K562 (cell line): ENCODE measurements around the gene JMY. TPM values are rescaled to one million over a fixed set of nuclear protein-coding genes. Genes with fewer than 3 reads are reported as not detected.

ENCODE experiments used
- CTBP1 ChIP-seq: fragments of 450-650 bp; IDR thresholded peaks from 2 replicates; pipeline ENCODE4 v1.6.1; 2016; ENCODE audit warnings: borderline replicate concordance
- HMG20B ChIP-seq: fragments of 250-450 bp; sonication (Bioruptor Pico); IDR thresholded peaks from 2 replicates; pipeline ENCODE4 v1.5.0; 2021; ENCODE audit warnings: mild to moderate bottlenecking
- MGA ChIP-seq: fragments of 450-650 bp; IDR thresholded peaks from 2 replicates; pipeline ENCODE4 v1.6.1; 2016; ENCODE audit warnings: mild to moderate bottlenecking, moderate library complexity
- NUFIP1 ChIP-seq: fragments of 450-650 bp; IDR thresholded peaks from 2 replicates; pipeline ENCODE4 v1.6.1; 2018; ENCODE audit not compliant: partially characterized antibody
- PRPF4 ChIP-seq: fragments of 200-400 bp; formaldehyde crosslinking; IDR thresholded peaks from one replicate; pipeline ENCODE4 v1.6.1; 2017; ENCODE audit warnings: low read length, low read depth, mild to moderate bottlenecking; ENCODE audit not compliant: insufficient read depth, poor library complexity, severe bottlenecking
- SIN3A ChIP-seq, 2 experiments: fragments of 150-350 bp in 1 of 2; IDR thresholded peaks; 2 replicates each; pipeline ENCODE4 v1.6.1; 2011 to 2016; ENCODE audit warnings: borderline replicate concordance in 2 of 2, low read depth in 2 of 2, low read length in 2 of 2, mild to moderate bottlenecking in 2 of 2, moderate library complexity in 2 of 2; ENCODE audit not compliant: control insufficient read depth in 1 of 2
- SPI1 ChIP-seq: IDR thresholded peaks from 2 replicates; pipeline ENCODE4 v1.6.1; 2011; ENCODE audit warnings: low read depth, low read length, control low read depth, borderline replicate concordance
- TCFL5 ChIP-seq: fragments of 250-450 bp; sonication (Bioruptor Pico); conservative IDR thresholded peaks from 2 replicates; pipeline ENCODE4 v1.6.1; 2021; ENCODE audit warnings: mild to moderate bottlenecking, moderate library complexity, matching md5 sums
- TEAD1 ChIP-seq, 2 experiments: fragments of 450-650 bp in 1 of 2; sonication (generic) in 1 of 2; formaldehyde crosslinking; IDR thresholded peaks; 2 replicates each; pipeline versions ENCODE4 v1.4.0 to v1.8.0; 2020 to 2022; ENCODE audit warnings: mild to moderate bottlenecking in 2 of 2, missing genetic modification reagents in 1 of 2
- ZFP1 ChIP-seq: fragments of 450-650 bp; formaldehyde crosslinking; IDR thresholded peaks from 2 replicates; pipeline ENCODE4 v1.4.0; 2020; ENCODE audit warnings: mild to moderate bottlenecking, mixed read lengths
- ZNF263 ChIP-seq: sonication (generic); formaldehyde crosslinking; IDR thresholded peaks from 2 replicates; pipeline ENCODE4 v1.8.0; 2022; ENCODE audit warnings: mild to moderate bottlenecking, missing genetic modification reagents, borderline replicate concordance
- ZNF644 ChIP-seq: fragments of 200-800 bp; sonication (Bioruptor generic); IDR thresholded peaks from 2 replicates; pipeline ENCODE4 v1.6.1; 2016; ENCODE audit warnings: low read depth, missing genetic modification characterization, missing compliant biosample characterization
- polyA plus RNA-seq, 8 experiments: library from polyadenylated mRNA; depleted of rRNA in 4 of 8; stranded (reverse) in 5 of 8; unstranded in 3 of 8; fragments of >200 nt; fragmentation: Nextera tagmentation in 2 of 8; fragmentation: Illumina TruSeq in 1 of 8; extraction: Ambion mirVana in 2 of 8; extraction: Trizol in 1 of 8; gene quantifications; 2 replicates each; pipeline versions ENCODE4 v1.2.1 to v1.2.3, GENCODE V29; 2011 to 2014; ENCODE audit warnings: inconsistent platforms in 1 of 8, missing spikeins in 1 of 8
- total RNA-seq, 7 experiments: library from RNA; depleted of rRNA in 6 of 7; stranded (reverse); fragments of >200 nt in 6 of 7; fragmentation: Illumina TruSeq in 2 of 7; extraction: Trizol in 2 of 7; gene quantifications; 2 replicates each; pipeline versions ENCODE4 v1.2.1 to v1.2.3, GENCODE V29; 2011 to 2021; ENCODE audit warnings: low replicate concordance in 1 of 7
- TF ChIP-seq, protein P1 (sequence below): fragments of 250-450 bp; sonication (Bioruptor Pico); IDR thresholded peaks from 2 replicates; pipeline ENCODE4 v1.8.0; 2022; ENCODE audit warnings: moderate library complexity, mild to moderate bottlenecking, inconsistent platforms
- TF ChIP-seq, protein P2 (sequence below): fragments of 250-450 bp; sonication (Bioruptor Pico); IDR thresholded peaks from 2 replicates; pipeline ENCODE4 v1.5.0; 2021

JMY gene
- total and polyA plus RNA-seq, 9 of the 15 experiments (the other 6 are each of a cell fraction or from before 2014, with no cell fraction given): 1.1 to 5.5 (median 3.7) TPM

GRCh38 chr5:79346420-79346824 lies 110.5 kb downstream of the JMY start (continued):
- TF ChIP-seq MGA: peak; percentile 95
- TF ChIP-seq NUFIP1: no peak
- TF ChIP-seq ZNF263 (CRISPR knock-in tag): no peak
- no peak for TF ChIP-seq HMG20B
- no peak for TF ChIP-seq ZFP1 (CRISPR knock-in tag)
- no peak for TF ChIP-seq SPI1
- TF ChIP-seq, protein P1, sequence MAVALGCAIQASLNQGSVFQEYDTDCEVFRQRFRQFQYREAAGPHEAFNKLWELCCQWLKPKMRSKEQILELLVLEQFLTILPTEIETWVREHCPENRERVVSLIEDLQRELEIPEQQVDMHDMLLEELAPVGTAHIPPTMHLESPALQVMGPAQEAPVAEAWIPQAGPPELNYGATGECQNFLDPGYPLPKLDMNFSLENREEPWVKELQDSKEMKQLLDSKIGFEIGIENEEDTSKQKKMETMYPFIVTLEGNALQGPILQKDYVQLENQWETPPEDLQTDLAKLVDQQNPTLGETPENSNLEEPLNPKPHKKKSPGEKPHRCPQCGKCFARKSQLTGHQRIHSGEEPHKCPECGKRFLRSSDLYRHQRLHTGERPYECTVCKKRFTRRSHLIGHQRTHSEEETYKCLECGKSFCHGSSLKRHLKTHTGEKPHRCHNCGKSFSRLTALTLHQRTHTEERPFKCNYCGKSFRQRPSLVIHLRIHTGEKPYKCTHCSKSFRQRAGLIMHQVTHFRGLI (CRISPR knock-in tag): no peak
- TF ChIP-seq PRPF4: no peak
- TF ChIP-seq TEAD1 (CRISPR knock-in tag; IDR thresholded peaks at IDR 0.05): no peak
- TF ChIP-seq TCFL5 (CRISPR knock-in tag): no peak
- no peak for TF ChIP-seq CTBP1
- TF ChIP-seq, protein P2, sequence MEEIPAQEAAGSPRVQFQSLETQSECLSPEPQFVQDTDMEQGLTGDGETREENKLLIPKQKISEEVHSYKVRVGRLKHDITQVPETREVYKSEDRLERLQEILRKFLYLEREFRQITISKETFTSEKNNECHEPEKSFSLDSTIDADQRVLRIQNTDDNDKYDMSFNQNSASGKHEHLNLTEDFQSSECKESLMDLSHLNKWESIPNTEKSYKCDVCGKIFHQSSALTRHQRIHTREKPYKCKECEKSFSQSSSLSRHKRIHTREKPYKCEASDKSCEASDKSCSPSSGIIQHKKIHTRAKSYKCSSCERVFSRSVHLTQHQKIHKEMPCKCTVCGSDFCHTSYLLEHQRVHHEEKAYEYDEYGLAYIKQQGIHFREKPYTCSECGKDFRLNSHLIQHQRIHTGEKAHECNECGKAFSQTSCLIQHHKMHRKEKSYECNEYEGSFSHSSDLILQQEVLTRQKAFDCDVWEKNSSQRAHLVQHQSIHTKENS (CRISPR knock-in tag): no peak
- no peak for TF ChIP-seq ZNF644
- 0 out of 4 replicates have a peak, but pooled peaks of 1 of the 2 experiments have one; percentile 26 for TF ChIP-seq SIN3A (IDR thresholded peaks at IDR 0.05; ENCODE audit: borderline replicate concordance in 2 of 2, control insufficient read depth in 1 of 2, low read depth in 2 of 2, low read length in 2 of 2)
